PFSK-1 (cell line): ENCODE data around the gene RNF5.

Source experiments
- FOXP2 ChIP-seq: optimal IDR thresholded peaks from 2 replicates; pipeline ENCODE3; 2011; ENCODE audit warnings: borderline replicate concordance, control low read depth, inconsistent platforms; ENCODE audit not compliant: insufficient read depth; ENCODE audit errors: extremely low read length, extremely low read depth
- POLR2AphosphoS5 ChIP-seq: IDR thresholded peaks from 2 replicates; pipeline ENCODE4 v1.6.1; 2012; ENCODE audit warnings: low read depth, mild to moderate bottlenecking, control low read depth, low read length, moderate library complexity
- REST ChIP-seq, 2 experiments: IDR thresholded peaks; 2 replicates each; pipeline versions ENCODE4 v1.6.1 to v1.8.0; 2011 to 2012; ENCODE audit warnings: low read depth in 2 of 2, low read length in 2 of 2, control low read depth in 1 of 2, inconsistent platforms in 1 of 2, mild to moderate bottlenecking in 1 of 2, moderate library complexity in 1 of 2; ENCODE audit not compliant: insufficient read depth in 1 of 2
- SIN3A ChIP-seq: IDR thresholded peaks from 2 replicates; pipeline ENCODE4 v1.6.1; 2012; ENCODE audit warnings: mild to moderate bottlenecking, low read length, moderate library complexity, borderline replicate concordance; ENCODE audit not compliant: insufficient read depth
- TAF1 ChIP-seq: IDR thresholded peaks from 2 replicates; pipeline ENCODE4 v1.6.1; 2012; ENCODE audit warnings: low read length, control low read depth, borderline replicate concordance; ENCODE audit not compliant: insufficient read depth

The RNF5 gene

GRCh38 chr6:32216998-32217397 is 38.8 kb downstream of the RNF5 start:
- no peak for TF ChIP-seq REST (IDR thresholded peaks at IDR 0.05; ENCODE audit: insufficient read depth in 1 of 2, low read depth in 2 of 2, low read length in 2 of 2)
- TF ChIP-seq SIN3A: no peak
- TF ChIP-seq FOXP2: no peak
- no peak for TF ChIP-seq POLR2AphosphoS5
- TF ChIP-seq TAF1: no peak

GRCh38 chr6:32218167-32218566 is 40.0 kb downstream of the RNF5 start:
- TF ChIP-seq FOXP2 (no peak), POLR2AphosphoS5 (no peak), SIN3A (no peak), REST (IDR thresholded peaks at IDR 0.05; ENCODE audit: insufficient read depth in 1 of 2, low read depth in 2 of 2, low read length in 2 of 2) (no peak), TAF1 (no peak)

DNA sequence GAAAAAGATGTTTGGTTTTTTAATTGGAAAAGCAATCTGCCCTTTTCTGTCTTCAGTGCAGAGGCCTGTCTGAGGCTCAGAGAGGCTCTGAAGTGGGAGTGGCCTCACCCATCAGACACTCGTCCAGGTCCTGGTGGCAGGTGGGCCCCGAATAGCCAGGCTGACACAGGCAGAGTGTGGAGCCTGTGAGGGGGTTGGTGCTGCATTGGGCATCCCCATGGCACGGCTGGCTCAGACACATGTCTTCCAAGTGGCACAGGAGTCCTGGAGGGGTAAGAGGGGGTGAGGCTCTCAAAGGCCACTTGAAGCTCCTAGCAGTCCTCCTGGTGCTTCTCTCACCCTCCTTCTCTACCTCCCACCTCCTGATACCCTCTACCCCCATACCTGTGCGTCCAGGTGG is 41.8 kb downstream of the RNF5 start:
- TF ChIP-seq TAF1: no peak
- no peak for TF ChIP-seq SIN3A
- no peak for TF ChIP-seq REST (IDR thresholded peaks at IDR 0.05; ENCODE audit: insufficient read depth in 1 of 2, low read depth in 2 of 2, low read length in 2 of 2)

DNA sequence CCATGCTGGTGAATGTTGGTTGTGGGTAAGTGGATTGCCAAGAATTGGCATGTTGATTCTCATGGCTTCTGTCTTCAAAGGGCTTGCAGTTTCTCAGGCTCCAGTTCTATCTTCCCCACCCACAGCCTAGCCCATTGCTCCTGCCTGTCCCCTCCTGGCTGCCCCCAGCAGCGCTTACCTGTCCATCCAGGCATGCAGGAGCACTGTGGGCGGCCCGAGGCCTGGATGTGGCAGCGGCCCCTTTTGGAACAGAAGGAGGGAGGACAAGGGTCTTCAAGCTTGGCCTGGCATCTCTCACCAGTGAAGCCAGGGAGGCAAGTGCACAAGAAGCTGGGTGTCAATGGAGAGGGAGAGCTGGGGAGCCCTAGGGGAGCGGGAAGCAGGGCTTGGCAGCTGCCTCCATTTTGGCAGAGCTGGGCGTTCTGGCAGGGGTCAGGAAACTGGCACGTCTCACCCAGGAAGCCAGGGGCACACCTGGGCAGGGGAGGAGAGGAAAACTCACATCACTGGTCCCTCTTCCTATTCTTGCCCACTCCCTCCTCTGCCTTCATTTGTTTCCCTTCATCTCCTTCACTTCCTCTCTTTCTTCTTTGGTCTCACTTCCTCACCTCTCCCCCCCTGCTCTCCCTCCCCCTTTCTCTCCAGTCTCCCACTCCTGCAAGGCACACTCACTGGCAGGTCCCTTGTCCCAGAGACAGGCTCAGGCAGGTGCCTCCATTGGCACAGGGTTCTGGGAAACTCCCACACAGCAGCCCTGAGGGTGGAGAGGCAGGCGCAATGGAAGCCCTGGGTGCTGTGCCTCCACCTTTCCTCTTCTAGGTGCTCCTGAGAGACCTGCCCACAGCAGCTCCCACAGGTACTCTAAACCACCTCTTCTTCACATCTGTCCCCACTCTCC is 44.4 kb downstream of the RNF5 start:
- TF ChIP-seq REST (IDR thresholded peaks at IDR 0.05; ENCODE audit: insufficient read depth in 1 of 2, low read depth in 2 of 2, low read length in 2 of 2): no peak
- no peak for TF ChIP-seq TAF1
- no peak for TF ChIP-seq POLR2AphosphoS5
- no peak for TF ChIP-seq FOXP2
- no peak for TF ChIP-seq SIN3A
